ENCODE results near the gene APOC3.

APOC3 gene

DNA sequence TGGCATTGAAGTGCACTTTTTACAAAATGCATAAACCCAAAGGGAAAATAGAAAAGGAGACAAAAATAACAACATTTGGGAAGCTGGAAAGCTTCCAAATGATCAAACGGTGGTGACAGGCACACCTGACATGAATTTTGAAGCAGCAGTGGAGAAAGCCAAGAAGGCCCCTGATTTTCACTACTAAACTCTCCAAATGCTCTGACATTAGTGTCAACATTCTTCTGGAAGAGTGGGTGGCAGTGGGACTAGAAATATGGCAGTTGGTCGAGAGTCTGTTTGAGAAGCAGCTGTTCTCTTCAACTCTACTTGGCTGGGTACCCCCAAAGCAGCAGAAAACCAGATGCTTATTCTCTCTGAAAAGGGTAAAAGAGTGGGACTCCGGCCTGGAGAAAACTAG lies 25.7 kb upstream of the APOC3 start:
- DNase-seq (ENCODE audit: low read depth in 2 of 3, low spot score in 2 of 3): no peak

DNA sequence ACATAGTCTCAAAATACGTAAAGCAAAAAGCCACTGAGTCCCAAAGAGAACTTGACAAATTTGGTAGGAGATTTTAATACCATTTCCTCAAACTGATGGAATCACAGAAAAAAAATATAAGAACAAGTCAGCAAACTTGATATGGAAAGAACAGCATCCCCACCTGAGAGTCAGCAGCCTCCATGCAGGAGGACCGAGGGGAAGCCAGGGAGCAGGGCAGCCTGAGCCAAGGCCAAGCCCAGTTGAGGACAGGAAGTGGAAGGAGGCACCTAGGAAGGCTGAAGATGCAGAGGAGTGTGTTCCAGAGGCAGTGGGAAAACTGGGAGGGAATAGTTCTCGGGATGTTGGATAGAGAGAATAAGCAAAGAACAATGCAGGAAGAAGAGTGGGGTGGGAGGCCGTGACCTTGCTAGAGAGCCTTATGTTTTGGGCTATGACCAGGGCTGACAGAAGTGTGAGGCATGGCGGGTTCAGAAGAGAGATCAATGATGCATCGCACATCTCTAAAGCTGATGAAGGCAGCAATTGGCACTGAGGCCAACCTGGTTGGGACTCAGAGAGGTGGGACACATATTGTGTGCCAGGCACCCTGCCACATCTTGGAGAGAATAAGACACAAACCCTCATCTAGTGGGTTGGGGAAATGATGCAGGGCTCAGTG lies 22.0 kb upstream of the APOC3 start:
- DNase-seq (ENCODE audit: low read depth in 2 of 3, low spot score in 2 of 3): no peak

DNA sequence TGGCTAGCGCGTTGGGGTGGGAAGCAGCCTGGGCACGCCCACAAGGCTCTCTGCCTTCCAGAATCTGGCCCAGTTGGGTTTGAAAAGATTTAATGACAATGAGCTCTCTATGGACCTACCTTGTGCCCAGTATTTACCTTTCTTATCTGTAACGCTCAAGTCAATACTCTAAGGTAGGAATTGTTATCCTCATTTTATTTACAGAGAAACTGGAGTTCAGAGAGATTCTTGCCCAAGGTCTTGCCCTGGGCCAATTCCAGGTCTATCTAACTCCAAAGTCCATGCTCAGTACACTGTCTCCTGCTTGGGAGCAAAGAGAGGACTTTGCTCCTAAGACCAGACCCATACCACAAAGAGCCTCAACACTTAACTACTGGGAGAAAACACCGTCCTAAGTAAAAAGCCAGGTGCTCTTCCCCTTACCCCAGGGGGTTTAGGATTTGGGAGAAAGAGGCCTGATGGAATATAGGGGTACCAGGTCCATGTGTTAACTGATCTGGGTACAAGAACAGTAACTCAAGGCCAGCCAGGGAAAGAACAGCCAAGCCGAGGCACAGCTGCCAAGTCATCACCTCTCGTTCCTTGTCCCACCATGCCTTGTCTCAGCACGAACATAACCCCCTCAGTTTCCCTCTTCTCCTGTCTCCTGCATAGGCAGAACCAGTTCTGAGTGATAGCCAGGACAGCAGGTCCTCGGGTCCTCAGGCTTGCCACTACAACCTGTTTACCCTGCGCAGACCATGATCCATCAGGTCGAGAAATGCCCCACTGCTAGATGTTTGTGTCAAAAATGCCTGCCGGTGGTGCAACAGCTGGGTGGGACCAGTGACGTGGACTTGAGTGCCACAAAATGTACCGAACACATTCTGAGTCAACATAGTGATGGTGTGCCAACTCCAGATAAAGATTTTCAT lies 21.2 kb upstream of the APOC3 start:
- no peak for DNase-seq (ENCODE audit: low read depth in 2 of 3, low spot score in 2 of 3)

DNA sequence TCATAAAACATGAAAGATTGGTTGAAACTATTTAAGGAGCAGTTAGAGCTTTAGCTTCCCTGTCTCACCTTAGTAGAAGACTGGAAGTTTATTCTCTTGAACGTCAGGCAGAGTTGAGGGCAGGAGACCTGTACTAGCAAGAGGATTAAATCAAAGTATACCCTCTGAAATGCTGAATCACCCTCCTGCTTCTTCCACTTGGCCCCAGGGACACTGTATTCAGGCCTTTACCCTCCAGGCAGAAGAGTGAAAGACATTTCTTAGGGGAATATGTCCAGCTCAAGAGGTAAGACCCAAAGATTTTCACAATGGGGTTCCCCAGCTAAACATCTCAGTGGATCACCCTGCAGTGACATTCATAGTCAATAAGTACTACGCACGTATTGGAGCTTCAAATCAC lies 18.5 kb upstream of the APOC3 start:
- no peak for DNase-seq (ENCODE audit: low read depth in 2 of 3, low spot score in 2 of 3)

GRCh38 chr11:116812109-116812508 lies 17.6 kb upstream of the APOC3 start:
- DNase-seq (ENCODE audit: low read depth in 2 of 3, low spot score in 2 of 3): no peak

DNA sequence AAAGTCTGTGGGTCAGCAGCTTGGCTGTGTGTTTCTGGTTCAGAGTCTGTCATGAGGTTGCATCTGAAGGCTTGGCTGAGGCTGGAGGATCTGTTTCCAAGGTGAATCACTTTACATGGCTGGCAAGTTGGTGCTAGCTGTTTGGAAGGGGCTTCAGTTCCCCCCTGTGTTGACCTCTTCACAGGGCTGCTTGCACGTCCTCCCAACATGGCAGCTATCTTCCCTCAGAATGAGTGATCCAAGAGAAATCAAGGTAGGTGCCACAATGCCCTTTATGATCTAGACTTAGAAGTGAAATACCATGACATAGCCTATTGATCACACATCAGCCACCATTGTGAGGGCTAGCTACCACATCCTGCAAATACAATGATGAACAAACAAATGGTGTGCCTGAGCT lies 16.5 kb upstream of the APOC3 start:
- DNase-seq (ENCODE audit: low read depth in 2 of 3, low spot score in 2 of 3): no peak

DNA sequence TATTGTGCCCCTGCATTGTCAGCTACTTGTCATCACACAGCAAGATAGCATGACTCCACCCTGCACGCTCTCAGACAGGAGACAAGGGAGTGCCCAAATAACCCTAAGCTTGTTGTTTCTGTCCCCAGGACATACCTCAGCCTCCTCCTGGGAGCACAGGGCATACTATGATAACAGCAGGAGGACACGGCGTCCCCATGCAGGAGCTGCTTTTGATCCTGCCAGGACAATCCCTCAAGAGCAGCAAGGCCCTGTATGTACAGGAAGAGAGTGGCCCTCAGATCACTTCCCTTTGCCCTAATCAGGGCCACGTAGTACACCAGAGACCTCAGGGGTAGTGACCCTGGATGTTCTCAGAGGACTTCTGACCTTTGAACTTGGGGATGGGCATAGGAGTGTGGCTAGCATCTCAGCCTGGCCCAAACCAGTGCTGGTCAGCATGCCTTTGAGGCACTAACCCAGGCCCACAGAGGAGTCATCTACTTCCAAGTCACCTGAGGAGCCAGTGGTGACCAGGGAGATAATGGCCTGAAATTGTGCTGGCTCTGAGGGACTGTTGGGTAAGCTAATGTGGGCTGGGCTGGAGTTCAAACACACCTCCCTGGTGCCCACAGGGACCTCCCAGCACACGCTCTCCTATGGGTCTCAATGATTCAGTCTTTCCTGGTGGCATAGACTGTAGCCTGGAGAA lies 15.8 kb upstream of the APOC3 start:
- DNase-seq (ENCODE audit: low read depth in 2 of 3, low spot score in 2 of 3): no peak

DNA sequence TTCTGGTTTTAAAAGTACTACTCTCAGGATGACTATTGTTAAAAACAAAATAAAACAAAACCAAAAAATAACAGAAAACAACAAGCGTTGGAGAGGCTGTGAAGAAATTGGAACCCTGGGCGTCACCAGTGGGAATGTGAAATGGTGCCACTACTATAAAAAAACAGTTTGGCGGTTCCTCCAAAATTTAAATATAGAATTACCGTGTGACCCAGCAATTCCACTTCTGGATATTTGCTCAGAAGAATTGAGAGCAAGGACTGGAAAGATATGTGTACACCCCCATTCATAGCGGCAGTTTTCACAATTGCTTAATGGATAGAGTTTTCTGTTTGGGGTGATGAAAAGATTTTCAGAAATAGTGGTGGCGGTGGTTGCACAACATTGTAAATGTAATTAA lies 15.2 kb upstream of the APOC3 start:
- DNase-seq (ENCODE audit: low read depth in 2 of 3, low spot score in 2 of 3): no peak

- DNase-seq (ENCODE audit: low read depth in 2 of 3, low spot score in 2 of 3): no peak
Observed at GRCh38 chr11:116819049-116819448, 10.7 kb upstream of the APOC3 start.

GRCh38 chr11:116821050-116821918 lies 8.4 kb upstream of the APOC3 start:
- no peak for DNase-seq (ENCODE audit: low read depth in 2 of 3, low spot score in 2 of 3)

DNA sequence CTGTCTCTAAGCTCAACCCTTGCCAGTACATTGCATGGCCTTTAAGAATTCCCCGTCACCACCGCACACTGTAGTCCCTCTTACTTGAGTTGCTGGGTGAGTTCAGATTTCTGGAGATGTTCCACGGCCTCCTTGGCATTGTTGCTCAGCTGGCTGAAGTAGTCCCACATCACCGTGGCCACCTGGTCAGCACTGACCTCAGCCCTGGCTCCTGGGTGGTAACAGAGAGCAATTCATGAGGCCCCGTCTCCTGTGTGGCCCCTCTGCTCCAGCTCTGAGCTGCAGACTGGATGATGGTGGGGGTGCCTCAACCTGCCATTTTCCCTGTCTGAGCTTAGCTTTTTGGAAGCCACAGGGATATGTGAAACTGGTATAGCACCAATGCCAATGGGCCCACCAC lies 7.1 kb upstream of the APOC3 start:
- DNase-seq (ENCODE audit: low read depth in 2 of 3, low spot score in 2 of 3): no peak

DNA sequence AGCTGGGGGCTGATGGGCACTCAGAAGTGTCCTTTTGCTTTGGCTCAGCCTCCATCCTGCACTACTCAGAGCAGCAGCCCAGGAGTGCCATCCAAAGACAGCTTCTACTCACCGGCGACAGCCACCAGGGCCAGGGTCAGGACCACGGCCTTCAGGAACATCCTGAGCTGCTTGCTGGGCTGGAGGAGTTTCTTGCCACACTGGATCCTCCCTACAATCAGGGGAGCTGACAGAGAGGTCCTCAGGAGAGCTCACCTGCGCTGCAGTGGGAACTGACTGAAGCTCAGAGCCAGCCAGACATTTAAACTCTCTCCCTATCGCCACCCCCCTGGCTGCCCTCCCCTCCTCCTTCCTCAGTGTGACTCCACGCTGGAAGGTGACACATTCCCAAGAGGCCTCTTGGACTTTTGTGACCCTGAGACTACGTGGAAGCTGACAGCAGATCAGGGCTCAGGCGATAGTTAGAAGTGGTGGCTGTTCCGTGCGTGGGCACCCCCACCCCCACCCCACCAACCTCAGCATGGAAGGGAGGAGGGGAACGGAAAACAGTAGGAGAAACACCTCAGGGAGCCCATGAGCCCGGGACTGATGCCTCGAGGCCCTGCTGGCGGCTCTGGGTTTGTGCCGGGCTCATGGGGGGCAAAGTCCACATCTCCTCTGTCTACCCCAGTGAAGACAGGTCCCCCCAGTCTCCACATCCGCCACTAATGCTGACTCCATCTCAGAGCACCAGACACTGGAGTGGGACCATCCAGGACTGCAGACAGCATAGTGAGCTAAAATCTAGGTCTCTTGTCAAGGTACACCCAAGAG lies 6.5 kb upstream of the APOC3 start, which contains the start of gene APOA4:
TSS of gene APOA4 (minus strand) at position 274 of the 813 bp plus-strand sequence. CDS start at position 161, 113 bp downstream.
- no peak for DNase-seq (ENCODE audit: low read depth in 2 of 3, low spot score in 2 of 3)

DNA sequence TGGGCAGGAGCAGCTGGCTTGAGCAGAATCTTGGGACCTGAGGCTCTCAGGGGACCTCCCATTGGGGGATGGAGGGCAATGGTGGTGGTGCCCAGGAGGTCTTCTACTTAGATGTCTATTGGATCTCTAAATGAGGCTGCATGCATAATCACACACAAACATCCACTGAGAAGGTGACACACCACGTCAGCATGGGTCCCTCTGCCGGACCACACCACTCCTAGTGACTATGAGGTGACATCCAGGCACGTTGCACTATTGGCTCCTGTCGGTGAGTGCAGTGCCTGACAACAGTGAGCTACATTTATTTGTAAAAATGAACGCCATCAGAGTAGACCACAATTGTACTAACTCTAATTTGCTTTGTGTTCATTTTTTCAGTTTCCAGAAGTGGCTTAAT lies 4.3 kb upstream of the APOC3 start:
- DNase-seq (ENCODE audit: low read depth in 2 of 3, low spot score in 2 of 3): no peak

GRCh38 chr11:116825854-116826750 lies 3.6 kb upstream of the APOC3 start:
- no peak for DNase-seq (ENCODE audit: low read depth in 2 of 3, low spot score in 2 of 3)

GRCh38 chr11:116826751-116827431 lies 2.8 kb upstream of the APOC3 start:
- DNase-seq (ENCODE audit: low read depth in 2 of 3, low spot score in 2 of 3): no peak

GRCh38 chr11:116827461-116827860 lies 2.2 kb upstream of the APOC3 start:
- no peak for DNase-seq (ENCODE audit: low read depth in 2 of 3, low spot score in 2 of 3)

- DNase-seq (ENCODE audit: low read depth in 2 of 3, low spot score in 2 of 3): no peak
Observed at GRCh38 chr11:116828632-116829524, 829 bp upstream of the APOC3 start.

Data from activated CD8-positive, alpha-beta memory T cell treated with anti-CD3 and anti-CD28 coated beads for 48 hours (primary cell).